ENCODE data around the gene OR51B6. TPM values are rescaled to one million over a fixed set of nuclear protein-coding genes. Genes with fewer than 3 reads are reported as not detected.
"Not testable (repeated sequence)": the region's sequence is repeated elsewhere in the genome, so short reads cannot be mapped to it uniquely, and the experiment has no call there.

Gene OR51B6
- total RNA-seq, 2 donors from 2014 or later = 0.29 TPM; not detected in 1

DNA sequence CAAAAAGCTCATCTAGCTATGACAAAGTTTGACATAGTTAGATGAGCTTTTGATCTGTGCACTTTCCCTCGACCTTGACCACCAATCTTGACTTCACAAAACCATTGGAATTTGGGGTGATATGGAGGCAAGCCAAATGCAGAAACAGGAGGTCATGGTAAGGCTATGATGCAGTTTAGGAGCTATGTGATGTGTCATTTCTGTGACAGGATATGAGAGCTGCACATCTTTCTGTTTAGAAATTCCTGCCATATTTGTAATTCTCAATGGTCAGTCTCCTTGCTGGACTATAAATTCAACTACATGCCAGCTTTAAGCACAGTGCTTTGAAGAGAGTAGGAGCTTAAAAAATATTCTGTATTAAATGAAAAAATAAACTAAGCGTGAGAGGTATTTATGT is 12.9 kb downstream of the OR51B6 start:
- no peaks in the 10 kb centered on the region for H3K9me3 ChIP-seq (ENCODE audit: control insufficient read depth, low read length)
- H3K9ac ChIP-seq (ENCODE audit: extremely low read depth, low read length, poor library complexity, severe bottlenecking) = no peak overlapping the region
- Mint-ChIP-seq H3K9me3 (peaks cover 3% of the 10 kb centered on the region), H3K4me1 (peaks cover 28% of the 10 kb centered on the region), H3K27me3 (ENCODE audit: insufficient read depth) (no peaks in the 10 kb centered on the region), H3K4me3 (no peak overlapping the region), H3K27ac (no peak overlapping the region), H3K36me3 (ENCODE audit: low read depth) (no peaks in the 10 kb centered on the region)
- H3K4me1 ChIP-seq (ENCODE audit: control insufficient read depth, insufficient read depth, low read length) = peaks cover 6% of the 10 kb centered on the region
- H3K36me3 ChIP-seq (ENCODE audit: control insufficient read depth, insufficient read depth, low read length) = no peaks in the 10 kb centered on the region
- no peaks in the 10 kb centered on the region for H3K27me3 ChIP-seq (ENCODE audit: control insufficient read depth, insufficient read depth, low read length, poor library complexity, severe bottlenecking)
- no peak overlapping the region for H3K4me3 ChIP-seq (ENCODE audit: low read length)
- TF ChIP-seq, protein P1, sequence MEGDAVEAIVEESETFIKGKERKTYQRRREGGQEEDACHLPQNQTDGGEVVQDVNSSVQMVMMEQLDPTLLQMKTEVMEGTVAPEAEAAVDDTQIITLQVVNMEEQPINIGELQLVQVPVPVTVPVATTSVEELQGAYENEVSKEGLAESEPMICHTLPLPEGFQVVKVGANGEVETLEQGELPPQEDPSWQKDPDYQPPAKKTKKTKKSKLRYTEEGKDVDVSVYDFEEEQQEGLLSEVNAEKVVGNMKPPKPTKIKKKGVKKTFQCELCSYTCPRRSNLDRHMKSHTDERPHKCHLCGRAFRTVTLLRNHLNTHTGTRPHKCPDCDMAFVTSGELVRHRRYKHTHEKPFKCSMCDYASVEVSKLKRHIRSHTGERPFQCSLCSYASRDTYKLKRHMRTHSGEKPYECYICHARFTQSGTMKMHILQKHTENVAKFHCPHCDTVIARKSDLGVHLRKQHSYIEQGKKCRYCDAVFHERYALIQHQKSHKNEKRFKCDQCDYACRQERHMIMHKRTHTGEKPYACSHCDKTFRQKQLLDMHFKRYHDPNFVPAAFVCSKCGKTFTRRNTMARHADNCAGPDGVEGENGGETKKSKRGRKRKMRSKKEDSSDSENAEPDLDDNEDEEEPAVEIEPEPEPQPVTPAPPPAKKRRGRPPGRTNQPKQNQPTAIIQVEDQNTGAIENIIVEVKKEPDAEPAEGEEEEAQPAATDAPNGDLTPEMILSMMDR (conservative IDR thresholded peaks at IDR 0.05) = no peak
- DNase-seq = no peak
- WGBS, 2 experiments (ENCODE audit: insufficient coverage in 1 of 2, insufficient read length in 1 of 2) = 86 to 100% methylated on average over 1 to 2 of the region's 2 CpGs
- H3K27ac ChIP-seq (ENCODE audit: low read depth, low read length) = no peak overlapping the region

DNA sequence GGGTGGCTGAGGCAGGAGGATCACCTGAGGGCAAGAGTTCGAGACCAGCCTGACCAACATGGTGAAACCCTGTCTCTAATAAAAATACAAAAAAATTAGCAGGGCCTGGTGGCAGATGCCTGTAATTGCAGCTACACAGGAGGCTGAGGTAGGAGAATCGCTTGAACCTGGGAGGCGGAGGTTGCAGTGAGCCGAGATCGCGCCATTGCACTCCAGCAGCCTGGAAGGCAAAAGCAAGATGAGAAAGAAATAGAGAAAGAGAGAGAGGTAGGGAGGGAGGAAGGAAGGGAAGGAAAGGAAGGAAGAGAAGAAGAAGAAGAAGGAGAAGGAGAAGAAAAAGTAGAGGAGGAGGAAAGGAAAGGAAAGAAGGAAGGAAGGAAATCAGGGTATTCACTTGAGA is 15.1 kb downstream of the OR51B6 start:
- WGBS, 2 experiments (ENCODE audit: insufficient coverage in 1 of 2, insufficient read length in 1 of 2) = 81 to 86% methylated on average over 5 to 6 of the region's 6 CpGs
- not testable (repeated sequence) for H3K27ac ChIP-seq (ENCODE audit: low read depth, low read length); H3K4me3 ChIP-seq (ENCODE audit: low read length); H3K4me3 Mint-ChIP-seq; DNase-seq; H3K9me3 Mint-ChIP-seq; H3K27me3 ChIP-seq (ENCODE audit: control insufficient read depth, insufficient read depth, low read length, poor library complexity, severe bottlenecking); H3K27ac Mint-ChIP-seq; H3K36me3 Mint-ChIP-seq (ENCODE audit: low read depth); H3K9me3 ChIP-seq (ENCODE audit: control insufficient read depth, low read length); H3K36me3 ChIP-seq (ENCODE audit: control insufficient read depth, insufficient read depth, low read length); H3K9ac ChIP-seq (ENCODE audit: extremely low read depth, low read length, poor library complexity, severe bottlenecking); H3K27me3 Mint-ChIP-seq (ENCODE audit: insufficient read depth); H3K4me1 ChIP-seq (ENCODE audit: control insufficient read depth, insufficient read depth, low read length)
- H3K4me1 Mint-ChIP-seq = peaks cover 33% of the 10 kb centered on the region
- TF ChIP-seq, protein P1 (conservative IDR thresholded peaks at IDR 0.05) = peak; percentile 43

- no peak overlapping the region for H3K27ac Mint-ChIP-seq
- no CpG with 5 or more reads among the region's 1 CpG for WGBS, 2 experiments (ENCODE audit: insufficient coverage in 1 of 2, insufficient read length in 1 of 2)
These were observed 15.5 kb downstream of the OR51B6 start for GRCh38 chr11:5366856-5367255.

More at GRCh38 chr11:5366856-5367255, 15.5 kb downstream of the OR51B6 start:
- peaks cover 6% of the 10 kb centered on the region for H3K4me1 ChIP-seq (ENCODE audit: control insufficient read depth, insufficient read depth, low read length)
- peaks cover 29% of the 10 kb centered on the region for H3K4me1 Mint-ChIP-seq
- no peaks in the 10 kb centered on the region for H3K27me3 ChIP-seq (ENCODE audit: control insufficient read depth, insufficient read depth, low read length, poor library complexity, severe bottlenecking)
- no peaks in the 10 kb centered on the region for H3K9me3 ChIP-seq (ENCODE audit: control insufficient read depth, low read length)
- no peaks in the 10 kb centered on the region for H3K36me3 Mint-ChIP-seq (ENCODE audit: low read depth)
- DNase-seq = no peak
- no peaks in the 10 kb centered on the region for H3K9me3 Mint-ChIP-seq
- no peaks in the 10 kb centered on the region for H3K36me3 ChIP-seq (ENCODE audit: control insufficient read depth, insufficient read depth, low read length)
- H3K4me3 ChIP-seq (ENCODE audit: low read length) = no peak overlapping the region
- TF ChIP-seq, protein P1 (conservative IDR thresholded peaks at IDR 0.05) = no peak
- no peak overlapping the region for H3K27ac ChIP-seq (ENCODE audit: low read depth, low read length)
- H3K27me3 Mint-ChIP-seq (ENCODE audit: insufficient read depth) = no peaks in the 10 kb centered on the region
- H3K4me3 Mint-ChIP-seq = no peak overlapping the region
- H3K9ac ChIP-seq (ENCODE audit: extremely low read depth, low read length, poor library complexity, severe bottlenecking) = no peak overlapping the region

Measured in endodermal cell (in vitro differentiated cells).